ENCODE measurements around the gene SEMA4D.
"Not testable (repeated sequence)": the region's sequence is repeated elsewhere in the genome, so short reads cannot be mapped to it uniquely, and the experiment has no call there.

Gene SEMA4D

GRCh38 chr9:89477811-89478630 lies 19.9 kb downstream of the SEMA4D start:
- no peak for TF ChIP-seq CTCF (IDR thresholded peaks at IDR 0.05; ENCODE audit: insufficient read depth, missing control alignments)
- no peak for DNase-seq (ENCODE audit: insufficient read length, low spot score)
- FAIRE-seq, result no peak

- no peak for TF ChIP-seq CTCF (IDR thresholded peaks at IDR 0.05; ENCODE audit: insufficient read depth, missing control alignments)
- DNase-seq (ENCODE audit: insufficient read length, low spot score) (no peak), FAIRE-seq (no peak)
These were observed 20.5 kb downstream of the SEMA4D start for GRCh38 chr9:89477384-89477783.

- DNase-seq (ENCODE audit: insufficient read length, low spot score) (no peak), FAIRE-seq (no peak)
- TF ChIP-seq CTCF (IDR thresholded peaks at IDR 0.05; ENCODE audit: insufficient read depth, missing control alignments), result no peak
These were observed 21.4 kb downstream of the SEMA4D start for GRCh38 chr9:89476546-89476945.

- DNase-seq (ENCODE audit: insufficient read length, low spot score) (no peak), FAIRE-seq (no peak)
- no peak for TF ChIP-seq CTCF (IDR thresholded peaks at IDR 0.05; ENCODE audit: insufficient read depth, missing control alignments)
These were observed 21.9 kb downstream of the SEMA4D start for GRCh38 chr9:89475891-89476440.

GRCh38 chr9:89474939-89475338 lies 23.0 kb downstream of the SEMA4D start:
- TF ChIP-seq CTCF (IDR thresholded peaks at IDR 0.05; ENCODE audit: insufficient read depth, missing control alignments), result no peak
- FAIRE-seq, result no peak
- DNase-seq (ENCODE audit: insufficient read length, low spot score), result no peak

GRCh38 chr9:89473762-89474469 lies 24.0 kb downstream of the SEMA4D start:
- no peak for TF ChIP-seq CTCF (IDR thresholded peaks at IDR 0.05; ENCODE audit: insufficient read depth, missing control alignments)
- FAIRE-seq (no peak), DNase-seq (ENCODE audit: insufficient read length, low spot score) (no peak)

- not testable (repeated sequence) for FAIRE-seq; DNase-seq (ENCODE audit: insufficient read length, low spot score)
These were observed 26.1 kb downstream of the SEMA4D start for GRCh38 chr9:89471796-89472320.

All from D721Med (cell line).